ENCODE data around the gene C3orf52. TPM values are rescaled to one million over a fixed set of nuclear protein-coding genes. Genes with fewer than 3 reads are reported as not detected.
A peak's percentile ranks its signal among the peaks of the same experiment; 100 is the strongest.

Gene C3orf52
- total RNA-seq, 2 donors from 2014 or later = 8.6 to 11.0 TPM

DNA sequence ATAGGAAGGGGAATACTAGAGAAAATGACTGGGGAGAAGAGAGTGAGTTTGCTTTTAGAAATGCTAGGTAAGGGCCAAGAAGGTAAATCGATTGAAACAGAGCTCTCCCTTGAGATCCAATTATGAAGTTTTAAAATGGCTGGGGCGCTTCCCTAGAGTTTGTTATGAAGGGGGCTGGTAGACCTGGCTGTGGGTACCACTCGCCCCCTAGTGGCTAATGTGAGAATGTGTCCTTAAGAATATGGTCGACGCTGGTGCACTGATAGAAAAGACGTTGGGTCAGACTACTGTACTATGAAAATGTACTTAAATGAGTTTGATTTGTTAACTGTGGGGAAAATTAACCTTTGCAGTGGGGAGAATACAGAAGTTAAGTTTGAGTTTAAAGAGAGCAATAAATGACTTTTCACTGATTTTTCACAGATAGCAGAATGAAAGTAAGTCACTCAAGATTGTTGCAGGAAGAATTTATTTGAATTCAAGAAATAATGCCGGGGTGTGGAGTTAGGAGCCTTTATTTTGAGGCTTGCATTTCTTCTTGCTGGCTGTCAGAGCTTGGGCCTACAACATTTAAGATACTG, 42.5 kb upstream of the C3orf52 start:
- TF ChIP-seq CTCF (IDR thresholded peaks at IDR 0.05) (peak; percentile 56 to 73 (median 66)), POLR2A (IDR thresholded peaks at IDR 0.05) (no peak)
- H3K36me3 ChIP-seq = no peaks in the 10 kb centered on the region
- no peak overlapping the region for H3K27ac ChIP-seq
- H3K9me3 ChIP-seq = no peaks in the 10 kb centered on the region
- intact Hi-C loops (cut with DNase I) = loop anchor here (5.0 kb wide), 1 partner anchor 376 kb away; no protein-coding TSS in a partner anchor
- no peaks in the 10 kb centered on the region for H3K27me3 ChIP-seq (replicated peaks; ENCODE audit: insufficient read depth)
- H3K4me1 ChIP-seq (replicated peaks) = no peaks in the 10 kb centered on the region
- peak; percentile 14 for DNase-seq (ENCODE audit: low spot score)
- H3K4me3 ChIP-seq = no peak overlapping the region
- WGBS = 10% methylated on average over 7 of the region's 7 CpGs

- no peak overlapping the region for H3K4me3 ChIP-seq
- no peaks in the 10 kb centered on the region for H3K27me3 ChIP-seq (replicated peaks; ENCODE audit: insufficient read depth)
- no peak for DNase-seq (ENCODE audit: low spot score)
- no peaks in the 10 kb centered on the region for H3K9me3 ChIP-seq
- H3K36me3 ChIP-seq = no peaks in the 10 kb centered on the region
- WGBS = 65% methylated on average over 4 of the region's 4 CpGs
- no peak overlapping the region for H3K27ac ChIP-seq
- H3K4me1 ChIP-seq (replicated peaks) = no peaks in the 10 kb centered on the region
- intact Hi-C loops (cut with DNase I) = no loop called here
- TF ChIP-seq POLR2A (IDR thresholded peaks at IDR 0.05) (no peak), CTCF (IDR thresholded peaks at IDR 0.05) (no peak), POLR2AphosphoS5 (IDR thresholded peaks at IDR 0.05) (no peak)
Measured at GRCh38 chr3:112046599-112046998, 39.6 kb upstream of the C3orf52 start.

GRCh38 chr3:112047264-112047663, 38.9 kb upstream of the C3orf52 start:
- Histone ChIP-seq H3K4me3 (no peak overlapping the region), H3K9me3 (no peaks in the 10 kb centered on the region), H3K4me1 (replicated peaks) (no peaks in the 10 kb centered on the region), H3K27me3 (replicated peaks; ENCODE audit: insufficient read depth) (no peaks in the 10 kb centered on the region), H3K36me3 (no peaks in the 10 kb centered on the region), H3K27ac (no peak overlapping the region)
- intact Hi-C loops (cut with DNase I) = no loop called here
- TF ChIP-seq CTCF (IDR thresholded peaks at IDR 0.05) = no peak
- TF ChIP-seq POLR2AphosphoS5 (IDR thresholded peaks at IDR 0.05) = no peak
- TF ChIP-seq POLR2A (IDR thresholded peaks at IDR 0.05) = no peak
- 81% methylated on average over 1 of the region's 1 CpG for WGBS
- DNase-seq (ENCODE audit: low spot score) = no peak

DNA sequence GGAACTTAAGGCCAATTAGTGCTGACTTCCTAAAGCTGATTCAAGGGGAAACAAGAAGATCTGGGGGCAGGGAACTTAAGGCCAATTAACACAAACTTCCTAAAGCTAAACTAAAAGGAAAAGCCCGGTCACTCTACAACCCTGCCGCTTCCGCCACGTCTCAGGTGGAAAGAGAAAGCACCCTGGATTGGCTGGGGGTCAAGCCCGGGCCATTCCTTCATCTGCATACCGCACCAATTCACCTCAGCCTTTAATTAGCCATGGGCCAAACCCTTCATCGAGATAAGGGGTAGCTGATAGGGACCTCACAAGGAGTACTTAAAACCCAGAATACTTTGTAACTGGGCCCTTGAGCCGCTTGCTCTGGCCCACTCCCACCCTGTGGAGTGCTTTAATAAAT, 37.3 kb upstream of the C3orf52 start:
- intact Hi-C loops (cut with DNase I) = no loop called here
- TF ChIP-seq POLR2A (IDR thresholded peaks at IDR 0.05) = no peak
- TF ChIP-seq POLR2AphosphoS5 (IDR thresholded peaks at IDR 0.05) = no peak
- no peak for TF ChIP-seq CTCF (IDR thresholded peaks at IDR 0.05)

GRCh38 chr3:112053229-112053628, 33.0 kb upstream of the C3orf52 start:
- Histone ChIP-seq H3K36me3 (no peaks in the 10 kb centered on the region), H3K27ac (no peak overlapping the region), H3K27me3 (replicated peaks; ENCODE audit: insufficient read depth) (no peaks in the 10 kb centered on the region), H3K4me1 (replicated peaks) (no peaks in the 10 kb centered on the region), H3K9me3 (no peaks in the 10 kb centered on the region), H3K4me3 (no peak overlapping the region)
- TF ChIP-seq CTCF (IDR thresholded peaks at IDR 0.05) (no peak), POLR2AphosphoS5 (IDR thresholded peaks at IDR 0.05) (no peak), POLR2A (IDR thresholded peaks at IDR 0.05) (no peak)
- intact Hi-C loops (cut with DNase I) = no loop called here
- WGBS = 29% methylated on average over 1 of the region's 1 CpG
- no peak for DNase-seq (ENCODE audit: low spot score)

More for the DNA sequence above, 37.3 kb upstream of the C3orf52 start:
- WGBS = 81% methylated on average over 8 of the region's 8 CpGs
- no peaks in the 10 kb centered on the region for H3K9me3 ChIP-seq
- no peaks in the 10 kb centered on the region for H3K36me3 ChIP-seq
- H3K4me1 ChIP-seq (replicated peaks) = no peaks in the 10 kb centered on the region
- no peak overlapping the region for H3K4me3 ChIP-seq
- H3K27ac ChIP-seq = no peak overlapping the region
- no peaks in the 10 kb centered on the region for H3K27me3 ChIP-seq (replicated peaks; ENCODE audit: insufficient read depth)
- DNase-seq (ENCODE audit: low spot score) = no peak

All from prostate gland (tissue), 2 donors.